ENCODE results near the gene SIAH2. TPM values are rescaled to one million over a fixed set of nuclear protein-coding genes. Genes with fewer than 3 reads are reported as not detected.
A peak's percentile ranks its signal among the peaks of the same experiment; 100 is the strongest.

Gene SIAH2
- polyA plus RNA-seq, 6 donors from 2014 or later = 49.7 to 121 (median 78.9) TPM

DNA sequence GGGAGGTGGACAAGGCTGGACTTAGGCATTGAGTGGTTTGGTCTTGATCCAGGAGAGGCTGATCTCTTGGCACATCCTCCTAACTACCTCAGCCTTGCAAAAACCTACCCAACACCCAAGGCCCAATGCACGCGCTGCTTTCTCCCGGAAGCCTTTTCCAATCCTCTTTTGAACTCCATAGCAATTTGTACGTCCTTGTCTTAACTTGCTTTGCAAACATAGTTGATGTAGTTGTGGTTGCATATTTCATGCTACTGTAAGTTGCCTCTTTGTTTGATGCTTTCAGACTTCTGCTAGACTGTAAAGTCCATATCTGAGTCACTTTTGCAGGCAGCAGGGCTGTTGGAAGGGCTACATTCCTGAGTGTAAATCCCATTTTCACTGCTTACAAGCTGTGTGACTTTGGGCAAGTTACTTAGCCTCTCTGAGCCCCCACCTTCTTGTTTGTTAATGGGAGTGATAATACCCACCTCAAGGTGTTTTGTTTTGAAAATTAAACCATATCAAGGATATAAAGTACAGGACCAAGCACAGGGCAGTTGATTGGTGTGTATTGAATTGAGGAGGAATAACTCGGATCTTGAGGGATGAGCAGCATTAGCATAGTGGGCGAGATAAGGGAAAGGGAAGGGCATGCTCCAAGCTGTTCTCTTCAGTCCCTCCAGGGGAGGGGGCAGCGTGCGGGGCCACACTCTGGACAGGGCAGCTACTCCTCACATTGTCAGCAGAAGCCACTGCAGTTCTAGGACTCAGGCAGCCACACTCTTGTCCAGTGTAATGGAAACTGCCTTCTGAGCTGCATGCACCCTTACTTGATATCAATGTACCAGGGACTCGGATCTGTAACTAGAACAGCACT lies 28.8 kb downstream of the SIAH2 start:
- Mint-ChIP-seq H3K27me3 (no peaks in the 10 kb centered on the region), H3K4me3 (no peak overlapping the region), H3K4me1 (peaks cover 21 to 27% (median 24%) of the 10 kb centered on the region in 3 donors), H3K27ac (peak overlapping the region in 2 of 6 donors; percentile 24 to 34), H3K36me3 (no peaks in the 10 kb centered on the region), H3K9me3 (no peaks in the 10 kb centered on the region)
- no peak for DNase-seq
- ATAC-seq (ENCODE audit: low read depth in 2 of 2) = no peak

DNA sequence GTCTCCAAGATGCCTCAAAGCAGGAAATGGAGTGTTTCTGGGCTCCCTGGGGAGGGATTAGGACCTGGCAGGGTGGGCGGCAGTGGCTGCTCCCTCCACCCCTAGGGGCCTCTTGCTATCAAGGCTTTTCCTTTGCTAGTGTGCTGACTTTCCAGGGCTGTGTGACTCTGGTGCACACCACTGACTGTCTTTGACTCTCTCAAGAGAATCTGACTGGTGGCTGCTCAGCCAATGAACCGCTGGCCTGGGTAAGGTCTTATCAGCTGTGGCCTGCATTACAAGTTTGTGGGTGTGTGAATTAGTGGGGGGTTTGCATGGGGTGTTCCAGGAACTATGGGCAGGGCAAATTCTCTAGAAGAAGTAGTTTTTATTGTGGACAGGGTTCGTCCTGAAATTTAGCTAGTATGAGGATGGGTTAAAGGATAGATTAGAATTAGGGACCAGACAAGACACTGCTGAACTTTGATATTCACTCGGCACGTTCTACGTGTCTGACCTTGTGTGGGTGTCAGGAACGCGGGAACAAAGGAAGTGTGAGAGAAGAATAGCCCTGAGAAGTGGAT lies 29.5 kb downstream of the SIAH2 start:
- no peaks in the 10 kb centered on the region for H3K9me3 Mint-ChIP-seq
- no peaks in the 10 kb centered on the region for H3K36me3 Mint-ChIP-seq
- H3K4me3 Mint-ChIP-seq = no peak overlapping the region
- DNase-seq (no peak), ATAC-seq (ENCODE audit: low read depth in 2 of 2) (no peak)
- H3K4me1 Mint-ChIP-seq = peaks cover 17 to 24% (median 18%) of the 10 kb centered on the region in 3 donors
- H3K27ac Mint-ChIP-seq = peak overlapping the region in 3 of 6 donors; percentile 21 to 59 (median 34)
- no peaks in the 10 kb centered on the region for H3K27me3 Mint-ChIP-seq

DNA sequence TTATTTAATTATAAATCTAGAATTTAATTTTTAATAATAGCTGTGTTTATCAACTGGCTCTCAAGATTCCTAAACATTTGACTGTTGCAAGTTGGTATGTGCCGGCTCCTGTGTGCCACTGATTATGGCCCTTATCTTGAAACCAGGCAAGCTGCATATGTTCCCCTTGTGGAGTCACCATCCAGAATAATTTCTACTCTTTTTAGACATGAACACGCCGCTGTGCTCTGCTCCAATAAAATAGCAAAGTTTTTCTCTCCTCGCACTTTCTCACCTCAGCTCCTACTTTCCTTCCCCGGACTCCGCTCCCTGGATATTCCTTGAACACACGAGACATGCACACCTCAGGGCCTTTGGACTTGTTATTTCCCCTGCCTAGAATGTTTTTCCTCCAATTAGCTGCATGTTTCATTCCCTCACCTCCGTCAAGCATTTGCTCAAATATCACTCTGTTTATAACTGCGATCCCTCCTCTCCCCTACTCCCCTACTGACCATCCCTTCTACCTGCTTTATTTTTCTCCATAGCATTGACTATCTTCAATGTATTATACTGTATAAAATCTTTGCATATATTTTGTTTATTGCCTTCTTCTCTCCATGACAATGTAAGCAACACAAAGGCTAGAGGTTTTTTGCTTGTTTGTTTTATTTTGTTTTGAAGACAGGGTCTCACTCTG lies 33.1 kb downstream of the SIAH2 start:
- peaks cover 6 to 15% (median 8%) of the 10 kb centered on the region in 3 donors for H3K4me1 Mint-ChIP-seq
- no peaks in the 10 kb centered on the region for H3K9me3 Mint-ChIP-seq
- no peaks in the 10 kb centered on the region for H3K27me3 Mint-ChIP-seq
- ATAC-seq (ENCODE audit: low read depth in 2 of 2) = no peak
- no peak overlapping the region for H3K4me3 Mint-ChIP-seq
- no peak for DNase-seq
- H3K36me3 Mint-ChIP-seq = no peaks in the 10 kb centered on the region
- H3K27ac Mint-ChIP-seq = peak overlapping the region in 1 of 6 donors; percentile 78

DNA sequence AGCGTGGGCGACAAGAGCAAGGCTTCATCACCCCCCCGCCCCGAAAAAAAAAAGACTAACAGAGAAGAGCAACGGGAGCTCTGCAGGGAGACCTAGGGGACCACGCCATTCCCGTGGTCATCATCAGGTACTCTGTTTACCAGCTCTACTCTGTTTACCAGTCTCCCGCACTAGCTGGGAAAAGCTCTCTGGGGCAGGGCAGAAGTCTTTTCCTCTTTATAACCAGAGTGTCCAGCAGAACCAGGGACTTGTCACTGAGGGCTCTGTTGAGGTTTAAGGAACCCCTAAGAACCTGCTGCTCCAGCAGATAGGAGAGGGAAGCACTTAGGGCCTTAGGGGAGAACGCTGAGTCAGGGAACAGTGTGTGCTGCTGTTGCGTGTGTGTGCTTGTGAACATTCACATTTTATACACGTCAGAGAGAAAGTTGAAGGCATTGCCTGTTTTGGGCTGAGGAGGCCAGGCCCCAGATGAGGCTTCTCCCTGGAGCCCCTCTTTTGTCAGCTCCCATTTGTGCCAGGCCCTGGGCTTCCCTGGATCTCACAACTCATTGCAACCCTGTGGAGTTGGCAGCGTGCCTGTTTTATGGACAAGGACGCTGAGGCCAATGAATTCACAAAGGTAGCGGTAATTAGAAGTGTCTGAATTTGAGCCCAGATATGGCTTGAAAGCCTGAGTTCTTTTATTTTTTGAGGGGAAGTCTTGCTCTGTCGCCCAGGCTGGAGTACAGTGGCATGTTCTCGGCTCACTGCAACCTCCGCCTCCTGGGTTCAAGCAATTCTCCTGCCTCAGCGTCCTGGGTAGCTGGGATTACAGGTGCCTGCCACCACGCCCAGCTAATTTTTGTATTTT lies 35.1 kb downstream of the SIAH2 start:
- Mint-ChIP-seq H3K4me3 (no peak overlapping the region), H3K36me3 (no peaks in the 10 kb centered on the region), H3K27me3 (no peaks in the 10 kb centered on the region), H3K9me3 (no peaks in the 10 kb centered on the region), H3K27ac (no peak overlapping the region), H3K4me1 (peaks cover 6 to 8% (median 8%) of the 10 kb centered on the region in 3 donors)
- DNase-seq (no peak), ATAC-seq (ENCODE audit: low read depth in 2 of 2) (no peak)

DNA sequence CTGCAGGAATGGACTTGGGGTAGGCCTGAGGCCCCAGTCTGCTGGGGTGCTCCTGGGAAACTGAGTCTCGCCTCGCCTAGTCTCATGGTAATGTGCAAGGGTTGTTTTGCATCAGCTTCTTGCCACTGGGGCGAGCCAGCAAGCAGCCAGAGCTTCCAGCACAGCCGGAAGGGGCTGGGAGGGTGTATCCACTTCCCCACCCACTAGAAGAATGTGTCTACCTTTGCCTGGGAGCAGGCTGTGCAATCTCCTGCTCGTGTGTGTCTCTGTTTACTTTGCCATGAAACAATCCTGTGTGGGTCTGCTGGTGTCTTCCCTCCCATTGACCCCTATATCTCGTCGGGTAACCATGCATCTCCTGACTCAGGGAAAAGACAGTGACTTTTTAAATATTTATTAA lies 37.4 kb downstream of the SIAH2 start:
- no peak overlapping the region for H3K4me3 Mint-ChIP-seq
- no peaks in the 10 kb centered on the region for H3K9me3 Mint-ChIP-seq
- H3K27ac Mint-ChIP-seq = no peak overlapping the region
- no peaks in the 10 kb centered on the region for H3K27me3 Mint-ChIP-seq
- H3K4me1 Mint-ChIP-seq = peaks cover 0 to 10% (median 4%) of the 10 kb centered on the region in 3 donors
- ATAC-seq (ENCODE audit: low read depth in 2 of 2) (no peak), DNase-seq (no peak)
- H3K36me3 Mint-ChIP-seq = no peaks in the 10 kb centered on the region

DNA sequence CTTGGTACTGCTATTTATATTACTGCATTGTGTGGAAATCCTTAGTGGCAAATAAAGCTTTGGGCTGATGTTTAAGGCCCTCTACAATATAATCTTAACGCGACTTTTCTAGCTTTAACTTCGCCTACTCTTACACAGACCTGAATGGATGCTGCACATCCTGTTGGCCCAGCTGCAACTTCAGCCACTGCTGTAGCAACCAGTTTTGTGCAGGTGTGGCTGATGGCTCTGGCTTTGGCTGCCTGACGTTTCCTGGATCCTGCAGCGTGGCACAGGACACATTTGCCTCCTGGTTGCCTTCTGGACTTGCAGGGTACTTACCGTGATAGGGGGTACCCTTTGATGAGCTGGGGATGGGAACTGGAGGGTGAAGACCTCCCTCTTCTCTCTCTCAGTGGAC lies 39.0 kb downstream of the SIAH2 start:
- Mint-ChIP-seq H3K27ac (no peak overlapping the region), H3K9me3 (no peaks in the 10 kb centered on the region), H3K4me3 (no peak overlapping the region), H3K4me1 (peaks cover 0 to 10% (median 4%) of the 10 kb centered on the region in 3 donors), H3K27me3 (no peaks in the 10 kb centered on the region), H3K36me3 (no peaks in the 10 kb centered on the region)
- DNase-seq (no peak), ATAC-seq (ENCODE audit: low read depth in 2 of 2) (no peak)

DNA sequence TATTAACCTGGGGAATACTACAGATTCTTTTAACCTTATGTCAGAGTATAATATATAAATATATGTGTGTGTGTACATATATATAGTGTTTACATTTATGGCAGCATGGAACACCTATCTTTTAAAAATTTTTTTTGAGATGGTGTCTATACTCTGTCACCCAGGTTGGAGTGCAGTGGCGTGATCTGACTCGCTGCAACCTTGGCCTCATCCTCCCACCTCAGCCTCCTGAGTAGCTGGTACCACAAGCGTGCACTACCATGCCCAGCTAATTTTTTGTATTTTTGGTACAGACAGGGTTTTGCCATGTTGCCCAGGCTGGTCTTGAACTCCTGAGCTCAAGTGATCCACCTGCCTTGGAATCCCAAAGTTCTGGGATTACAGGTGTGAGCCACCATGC lies 40.7 kb downstream of the SIAH2 start:
- Mint-ChIP-seq H3K4me1 (peaks cover 0 to 10% (median 4%) of the 10 kb centered on the region in 3 donors), H3K4me3 (no peak overlapping the region), H3K36me3 (no peaks in the 10 kb centered on the region), H3K9me3 (no peaks in the 10 kb centered on the region), H3K27me3 (no peaks in the 10 kb centered on the region), H3K27ac (no peak overlapping the region)
- ATAC-seq (ENCODE audit: low read depth in 2 of 2) = no peak
- no peak for DNase-seq

DNA sequence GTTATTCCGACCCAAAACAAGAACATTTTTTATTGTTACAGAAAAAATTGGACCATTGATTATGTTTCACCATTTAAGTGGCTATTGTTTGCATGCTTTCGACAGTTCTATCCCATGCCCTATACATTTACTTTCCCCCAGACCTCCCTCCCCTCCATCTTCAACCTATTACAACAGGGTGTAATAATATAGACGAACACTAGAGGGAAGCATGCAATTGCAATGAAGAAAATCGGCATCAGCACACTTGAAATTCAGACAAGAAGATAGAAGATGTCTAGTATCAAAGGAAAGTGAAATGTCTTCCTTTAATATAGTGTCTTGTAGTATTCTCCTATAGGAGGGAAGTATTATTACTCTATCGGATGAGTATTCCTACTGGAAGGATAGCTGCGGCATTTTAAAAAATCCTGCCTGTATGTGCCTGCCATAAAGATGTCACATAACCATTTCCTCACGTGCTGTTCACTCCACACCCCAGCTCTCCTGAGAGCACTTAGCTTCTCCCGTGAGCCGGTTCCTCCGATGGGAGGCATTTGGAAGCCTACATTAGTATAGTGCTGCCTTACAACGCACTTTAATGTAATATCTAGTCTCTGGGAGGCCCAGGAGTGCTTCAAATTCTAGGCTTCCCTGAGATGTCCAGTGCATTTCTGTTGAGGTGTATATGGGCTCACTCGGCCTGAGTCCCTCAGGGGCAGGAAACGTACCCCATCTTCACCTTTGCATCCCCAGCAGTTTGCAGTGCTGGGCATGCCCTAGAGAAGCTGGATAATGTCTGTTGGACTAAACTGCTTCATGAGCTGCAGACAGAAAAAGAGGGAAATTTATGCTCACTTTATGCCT lies 41.5 kb downstream of the SIAH2 start:
- ATAC-seq (ENCODE audit: low read depth in 2 of 2) (peak; percentile 74 to 90), DNase-seq (peak; percentile 65)
- Mint-ChIP-seq H3K4me3 (peak overlapping the region in 2 of 8 donors; percentile 5 to 42), H3K27ac (no peak overlapping the region), H3K27me3 (no peaks in the 10 kb centered on the region), H3K4me1 (peaks cover 0 to 10% (median under 1%) of the 10 kb centered on the region in 3 donors), H3K9me3 (peaks cover 0 to under 1% (median 0%) of the 10 kb centered on the region in 7 donors), H3K36me3 (no peaks in the 10 kb centered on the region)

DNA sequence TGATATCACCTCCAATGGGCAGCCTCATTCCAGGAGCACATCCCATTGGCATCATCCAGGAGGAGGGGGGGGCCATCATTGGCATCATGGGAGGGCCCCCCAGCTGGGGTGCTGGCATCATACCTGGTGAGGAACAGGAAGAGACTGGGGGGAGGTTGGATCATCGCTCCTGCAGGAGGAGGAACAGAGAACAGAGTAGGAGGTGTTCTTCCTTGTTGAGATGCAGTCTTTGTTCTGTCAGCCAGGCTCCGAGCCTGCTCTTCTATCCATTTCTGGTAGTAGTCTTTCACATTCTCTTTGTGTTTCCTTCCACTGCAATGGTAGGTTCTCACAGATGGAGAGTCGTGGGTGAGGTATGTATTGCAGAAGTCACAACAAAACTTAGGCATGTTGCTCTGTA lies 42.5 kb downstream of the SIAH2 start:
- H3K4me1 Mint-ChIP-seq = peaks cover 0 to 8% (median 0%) of the 10 kb centered on the region in 3 donors
- peaks cover 0 to 3% (median 0%) of the 10 kb centered on the region in 7 donors for H3K9me3 Mint-ChIP-seq
- DNase-seq (no peak), ATAC-seq (ENCODE audit: low read depth in 2 of 2) (no peak)
- no peaks in the 10 kb centered on the region for H3K36me3 Mint-ChIP-seq
- H3K27me3 Mint-ChIP-seq = no peaks in the 10 kb centered on the region
- peak overlapping the region in 2 of 6 donors; percentile 22 to 60 for H3K27ac Mint-ChIP-seq
- H3K4me3 Mint-ChIP-seq = no peak overlapping the region

DNA sequence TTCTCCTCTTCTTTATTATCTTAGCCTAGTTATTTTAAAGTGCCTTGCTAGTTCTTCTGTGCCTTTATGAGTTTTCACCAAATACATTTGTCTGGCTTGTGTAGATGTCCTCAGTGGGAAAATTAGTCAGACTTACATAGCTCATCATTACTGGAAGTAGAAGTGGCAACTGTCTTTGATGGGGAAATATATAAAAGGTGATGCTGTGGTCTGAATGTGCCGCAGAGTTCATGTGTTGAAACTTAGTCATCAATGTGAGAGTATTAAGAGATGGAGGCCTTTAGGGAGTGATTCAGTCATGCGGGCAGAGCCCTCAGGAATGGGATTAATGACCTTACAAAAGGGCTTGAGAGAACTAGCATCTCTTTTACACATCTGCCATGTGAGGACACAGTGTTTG lies 52.9 kb downstream of the SIAH2 start:
- no peak overlapping the region for H3K4me3 Mint-ChIP-seq
- peak overlapping the region in 1 of 6 donors; percentile 13 for H3K27ac Mint-ChIP-seq
- no peaks in the 10 kb centered on the region for H3K27me3 Mint-ChIP-seq
- DNase-seq (no peak), ATAC-seq (ENCODE audit: low read depth in 2 of 2) (no peak)
- H3K9me3 Mint-ChIP-seq = peaks cover 0 to 3% (median 0%) of the 10 kb centered on the region in 7 donors
- no peaks in the 10 kb centered on the region for H3K4me1 Mint-ChIP-seq
- H3K36me3 Mint-ChIP-seq = peaks cover 15 to 22% of the 10 kb centered on the region in 2 donors

DNA sequence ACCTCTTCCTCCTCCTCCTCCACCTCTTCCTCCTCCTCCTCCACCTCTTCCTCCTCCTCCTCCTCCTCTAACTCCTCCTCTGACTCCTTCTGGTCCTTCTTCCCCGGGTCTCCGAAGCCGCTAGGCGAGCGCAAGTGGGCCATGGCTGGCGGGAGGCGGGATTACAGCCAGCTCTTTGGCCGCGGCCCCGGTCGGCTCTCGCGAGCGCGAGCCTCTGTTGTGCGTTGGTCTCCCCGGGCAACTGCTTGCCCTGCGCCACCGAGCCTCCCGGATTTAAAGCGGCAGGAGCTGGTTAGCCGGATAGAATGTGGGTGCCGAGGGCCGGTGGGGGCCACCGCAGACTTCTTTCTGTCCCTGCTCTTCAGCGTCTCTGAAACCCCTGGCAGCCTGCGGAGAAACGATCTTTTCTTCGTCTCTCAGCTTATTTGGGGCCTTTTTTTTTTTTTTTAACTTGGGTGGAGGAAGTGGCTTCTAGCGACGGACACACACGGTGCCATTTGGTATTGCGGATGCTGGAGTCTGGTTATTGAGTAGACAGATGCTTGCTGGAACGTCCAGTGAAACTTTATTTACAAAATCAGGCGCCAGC lies 59.1 kb downstream of the SIAH2 start, which contains the start of gene ERICH6:
TSS of gene ERICH6 (minus strand) at position 165 of the 589 bp plus-strand sequence. CDS start at position 143, 22 bp downstream.
- peaks cover 0 to 6% of the 10 kb centered on the region in 2 donors for H3K36me3 Mint-ChIP-seq
- peaks cover 16 to 27% (median 16%) of the 10 kb centered on the region in 3 donors for H3K4me1 Mint-ChIP-seq
- peak; percentile 88 for DNase-seq
- no peaks in the 10 kb centered on the region for H3K9me3 Mint-ChIP-seq
- ATAC-seq (ENCODE audit: low read depth in 2 of 2) = peak; percentile 94
- no peaks in the 10 kb centered on the region for H3K27me3 Mint-ChIP-seq
- H3K4me3 Mint-ChIP-seq = peak within 1 kb of the TSS; percentile 85 to 99 (median 96)
- H3K27ac Mint-ChIP-seq = peak within 1 kb of the TSS; percentile 98 to 99 (median 99)

DNA sequence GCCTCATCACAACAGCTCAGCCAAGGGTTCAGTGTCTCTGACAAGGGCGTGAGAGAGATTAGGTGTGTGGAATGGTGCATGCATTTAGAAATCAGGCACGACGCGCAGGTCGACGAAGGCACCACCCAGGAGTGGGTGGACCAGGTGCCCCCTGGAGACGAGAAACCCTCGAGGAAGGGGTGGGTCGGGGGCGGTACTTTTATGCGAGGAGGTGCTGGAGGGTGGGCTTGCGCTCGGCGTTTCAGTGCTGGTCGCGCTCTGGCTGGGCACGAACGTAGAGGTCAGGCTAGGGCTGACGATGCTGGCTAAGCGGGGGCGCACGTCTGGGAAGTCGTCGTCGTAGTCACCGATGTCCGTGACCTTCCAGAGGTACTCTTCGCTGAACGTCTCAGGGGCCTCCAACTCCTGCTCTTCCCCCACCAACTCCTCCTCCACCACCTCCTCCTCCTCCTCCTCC lies 59.6 kb downstream of the SIAH2 start:
- DNase-seq (peak; percentile 52), ATAC-seq (ENCODE audit: low read depth in 2 of 2) (peak; percentile 40 to 45)
- Mint-ChIP-seq H3K36me3 (peaks cover 0 to 6% of the 10 kb centered on the region in 2 donors), H3K27me3 (no peaks in the 10 kb centered on the region), H3K27ac (peak overlapping the region; percentile 98 to 99 (median 99)), H3K4me1 (peaks cover 16 to 27% (median 16%) of the 10 kb centered on the region in 3 donors), H3K4me3 (peak overlapping the region; percentile 85 to 99 (median 96)), H3K9me3 (no peaks in the 10 kb centered on the region)

All from naive B cell (primary cell).